Mucosa of descending colon (tissue), 3 donors: ENCODE measurements around the gene ACYP2. TPM values are rescaled to one million over a fixed set of nuclear protein-coding genes. Genes with fewer than 3 reads are reported as not detected.

Experiments used
- ATAC-seq: fragments of 200-7000 bp; cut with Tn5 transposase; one replicate; pipeline ENCODE4 v1.9.1; 2020; ENCODE audit warnings: mild to moderate bottlenecking, moderate library complexity
- DNase-seq, 3 donors: peaks; one replicate each; pipeline ENCODE4 v3.0.0-alpha.2; 2020
- H3K36me3 ChIP-seq: fragments of 200-600 bp; one replicate; pipeline ENCODE4 v1.8.0; 2021; ENCODE audit warnings: low read depth, mild to moderate bottlenecking
- H3K4me1 ChIP-seq: fragments of 200-600 bp; one replicate; pipeline ENCODE4 v1.8.0; 2021; ENCODE audit warnings: low read depth, mild to moderate bottlenecking
- H3K4me3 ChIP-seq: fragments of 200-600 bp; one replicate; pipeline ENCODE4 v1.8.0; 2021; ENCODE audit warnings: mild to moderate bottlenecking
- H3K9me3 ChIP-seq: fragments of 200-600 bp; one replicate; pipeline ENCODE4 v1.8.0; 2021; ENCODE audit warnings: mild to moderate bottlenecking
- intact Hi-C, 2 donors: fragments of 100-400 bp; cut with DNase I in 1 of 2; cut with micrococcal nuclease in 1 of 2; formaldehyde crosslinking; loops; one replicate each; pipeline versions ENCODE4 v1.11.0 to v1.11.1; 2022; cut with DNase I, micrococcal nuclease
- total RNA-seq, 3 donors: library from RNA; stranded (reverse); fragmentation: NEBNext Ultra II Directional in 2 of 3; extraction: Animal tissue kit (Norgen Biotek cat#: 25700) in 2 of 3; gene quantifications; one replicate each; pipeline versions ENCODE4 v1.2.1 to v1.2.4, GENCODE V29; 2021 to 2023
- TF ChIP-seq, protein P1 (sequence below): fragments of 200-600 bp; IDR thresholded peaks from one replicate; pipeline ENCODE4 v1.8.0; 2022; ENCODE audit warnings: antibody characterized with exemption, mild to moderate bottlenecking
- donor health status: DM: no; HTN: no; CAD: no; lungs with moderate emphysema.
- donor health status: DM: no; HTN: no; CAD: no.
- donor health status: DM: no; HTN: yes; CAD: no.

The ACYP2 gene
- total RNA-seq, 3 donors from 2014 or later, result 10.7 to 17.8 (median 13.8) TPM

DNA sequence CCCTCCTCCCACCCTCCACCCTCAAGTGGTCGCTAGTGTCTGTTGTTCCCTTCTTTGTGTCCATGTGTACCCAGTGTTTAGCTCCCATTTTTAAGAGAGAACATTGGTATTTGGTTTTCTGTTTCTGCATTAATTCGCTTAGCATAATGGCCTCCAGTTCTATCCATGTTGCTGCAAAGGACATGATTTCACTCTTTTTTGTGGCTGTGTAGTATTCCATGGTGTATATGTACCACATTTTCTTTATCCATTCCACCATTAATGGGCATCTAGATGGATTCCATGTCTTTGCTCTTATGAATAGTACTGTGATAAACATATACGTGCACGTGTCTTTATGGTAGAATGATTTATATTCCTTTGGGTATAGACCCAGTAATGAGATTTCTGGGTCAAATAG is 97.7 kb downstream of the ACYP2 start:
- H3K4me1 ChIP-seq, result no peaks in the 10 kb centered on the region
- no peaks in the 10 kb centered on the region for H3K9me3 ChIP-seq
- H3K4me3 ChIP-seq, result no peak overlapping the region
- H3K36me3 ChIP-seq, result no peaks in the 10 kb centered on the region
- ATAC-seq, result no peak
- TF ChIP-seq, protein P1, sequence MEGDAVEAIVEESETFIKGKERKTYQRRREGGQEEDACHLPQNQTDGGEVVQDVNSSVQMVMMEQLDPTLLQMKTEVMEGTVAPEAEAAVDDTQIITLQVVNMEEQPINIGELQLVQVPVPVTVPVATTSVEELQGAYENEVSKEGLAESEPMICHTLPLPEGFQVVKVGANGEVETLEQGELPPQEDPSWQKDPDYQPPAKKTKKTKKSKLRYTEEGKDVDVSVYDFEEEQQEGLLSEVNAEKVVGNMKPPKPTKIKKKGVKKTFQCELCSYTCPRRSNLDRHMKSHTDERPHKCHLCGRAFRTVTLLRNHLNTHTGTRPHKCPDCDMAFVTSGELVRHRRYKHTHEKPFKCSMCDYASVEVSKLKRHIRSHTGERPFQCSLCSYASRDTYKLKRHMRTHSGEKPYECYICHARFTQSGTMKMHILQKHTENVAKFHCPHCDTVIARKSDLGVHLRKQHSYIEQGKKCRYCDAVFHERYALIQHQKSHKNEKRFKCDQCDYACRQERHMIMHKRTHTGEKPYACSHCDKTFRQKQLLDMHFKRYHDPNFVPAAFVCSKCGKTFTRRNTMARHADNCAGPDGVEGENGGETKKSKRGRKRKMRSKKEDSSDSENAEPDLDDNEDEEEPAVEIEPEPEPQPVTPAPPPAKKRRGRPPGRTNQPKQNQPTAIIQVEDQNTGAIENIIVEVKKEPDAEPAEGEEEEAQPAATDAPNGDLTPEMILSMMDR, result no peak
- DNase-seq, result no peak
- intact Hi-C loops, result no loop called here

DNA sequence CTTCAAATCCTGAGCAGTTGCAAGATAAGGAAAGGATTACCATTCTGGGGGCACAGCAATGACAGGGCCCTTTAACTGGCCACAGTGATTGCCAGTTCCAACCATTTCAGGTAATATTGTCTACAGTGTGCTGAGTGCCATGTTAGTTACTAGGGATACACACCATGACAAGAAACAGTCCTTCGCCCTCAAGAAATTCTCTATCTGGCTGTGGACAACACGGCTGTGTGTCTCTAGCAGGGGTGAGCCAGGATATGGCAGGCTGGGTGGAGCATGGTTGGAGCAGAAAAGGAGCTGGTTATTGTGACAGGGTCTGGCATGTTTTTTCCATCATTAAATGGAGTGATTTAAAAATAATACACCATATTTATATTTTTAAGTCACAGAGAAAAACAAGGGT is 109.6 kb downstream of the ACYP2 start:
- DNase-seq, result no peak
- intact Hi-C loops, result no loop called here
- H3K9me3 ChIP-seq, result no peaks in the 10 kb centered on the region
- no peak overlapping the region for H3K4me3 ChIP-seq
- H3K4me1 ChIP-seq, result no peaks in the 10 kb centered on the region
- no peaks in the 10 kb centered on the region for H3K36me3 ChIP-seq
- TF ChIP-seq, protein P1, result no peak
- ATAC-seq, result no peak

DNA sequence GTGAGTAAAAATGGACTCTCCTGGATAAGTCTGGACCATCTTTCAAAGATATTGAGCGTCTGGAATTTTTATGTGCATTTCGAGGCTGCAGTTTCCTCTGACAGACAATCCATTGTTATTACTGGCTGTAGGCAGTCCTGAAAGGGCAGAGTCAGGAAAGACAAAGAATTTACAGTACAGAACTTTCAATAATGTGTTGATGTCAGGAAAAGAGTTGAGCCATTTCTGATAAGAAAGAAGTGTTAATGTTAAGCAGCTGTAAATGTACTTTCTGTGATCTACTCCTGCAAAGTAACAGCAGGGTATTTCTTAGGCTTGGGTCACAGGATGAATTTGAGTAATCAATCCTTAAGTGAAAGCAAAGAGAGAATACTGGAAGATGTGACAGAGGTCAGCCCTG is 110.8 kb downstream of the ACYP2 start:
- no peaks in the 10 kb centered on the region for H3K9me3 ChIP-seq
- H3K4me3 ChIP-seq, result no peak overlapping the region
- DNase-seq, result no peak
- H3K36me3 ChIP-seq, result no peaks in the 10 kb centered on the region
- H3K4me1 ChIP-seq, result no peaks in the 10 kb centered on the region
- intact Hi-C loops, result no loop called here
- TF ChIP-seq, protein P1, result no peak
- no peak for ATAC-seq

GRCh38 chr2:54227798-54228197 is 112.4 kb downstream of the ACYP2 start:
- H3K4me3 ChIP-seq, result no peak overlapping the region
- TF ChIP-seq, protein P1, result no peak
- intact Hi-C loops, result no loop called here
- H3K4me1 ChIP-seq, result no peaks in the 10 kb centered on the region
- H3K36me3 ChIP-seq, result no peaks in the 10 kb centered on the region
- H3K9me3 ChIP-seq, result no peaks in the 10 kb centered on the region
- DNase-seq, result no peak
- ATAC-seq, result no peak

DNA sequence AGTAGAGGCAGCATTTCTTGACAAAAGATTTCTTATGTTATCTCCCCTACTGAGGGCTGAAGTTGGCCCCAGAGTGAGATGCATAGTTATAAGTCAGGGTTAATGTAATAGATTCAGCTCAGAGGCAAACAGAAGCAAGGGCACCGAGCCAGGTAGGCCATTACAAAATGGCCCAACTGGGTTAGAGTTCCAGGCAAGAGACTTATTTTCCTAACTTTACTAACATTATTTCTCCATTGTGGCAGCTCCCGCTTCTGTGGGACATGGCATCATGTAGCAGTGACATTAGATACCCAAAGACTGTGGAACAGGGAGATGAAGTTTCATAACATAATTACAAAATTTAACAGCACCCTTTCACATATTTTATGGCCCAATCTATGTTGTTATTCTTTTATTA is 113.5 kb downstream of the ACYP2 start:
- intact Hi-C loops, result no loop called here
- ATAC-seq, result no peak
- Histone ChIP-seq H3K4me3 (no peak overlapping the region), H3K9me3 (no peaks in the 10 kb centered on the region), H3K36me3 (no peaks in the 10 kb centered on the region), H3K4me1 (no peaks in the 10 kb centered on the region)
- TF ChIP-seq, protein P1, result no peak
- DNase-seq, result peak in 1 of 3 donors; percentile 4
